Measurements from ENCODE around the gene LAPTM5. TPM values are rescaled to one million over a fixed set of nuclear protein-coding genes. Genes with fewer than 3 reads are reported as not detected.

LAPTM5 gene
- total and polyA plus RNA-seq, 3 experiments from 2014 or later, result 204 to 589 (median 206) TPM

DNA sequence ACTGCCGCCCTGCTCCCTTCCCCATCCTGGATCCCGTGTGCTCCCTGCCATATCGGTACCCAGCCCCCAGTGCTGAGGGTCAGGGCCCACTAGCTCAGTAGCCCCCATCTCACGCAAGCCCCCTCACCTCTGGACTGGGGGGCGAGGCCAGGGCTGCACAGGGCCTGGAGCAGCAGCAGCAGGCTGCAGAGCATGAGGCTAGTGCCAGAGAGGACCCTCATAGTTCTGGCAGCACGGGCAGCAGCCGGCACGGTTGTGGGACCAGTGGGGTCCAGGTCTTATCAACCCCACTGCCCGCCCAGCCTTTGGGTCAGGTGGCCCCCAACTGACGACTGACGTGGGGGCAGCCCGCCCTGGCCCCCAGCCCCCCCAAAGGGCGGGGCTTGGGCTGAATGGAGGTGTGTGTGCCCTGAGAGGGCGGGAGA is 34.2 kb downstream of the LAPTM5 start, which contains the start of gene MATN1:
Gene MATN1, minus strand, starts transcription at position 255 of the 425 bp plus-strand sequence. Its CDS starts 34 bp downstream, at position 221.
- peak within 1 kb of the TSS in 1 of 7 donors; percentile 61 for H3K4me3 Mint-ChIP-seq
- peaks cover 19 to 57% (median 28%) of the 10 kb centered on the region in 3 donors for H3K4me1 Mint-ChIP-seq
- Histone ChIP-seq H3K36me3 (ENCODE audit: insufficient read depth, low read length) (peaks cover 24% of the 10 kb centered on the region), H3K27ac (ENCODE audit: low read depth, low read length) (peak within 1 kb of the TSS; percentile 24), H3K4me1 (ENCODE audit: insufficient read depth, low read length) (peaks cover 26% of the 10 kb centered on the region), H3K4me3 (ENCODE audit: low read length) (no peak within 1 kb of the TSS), H3K27me3 (ENCODE audit: insufficient read depth, low read length, poor library complexity, severe bottlenecking) (no peaks in the 10 kb centered on the region), H3K9me3 (ENCODE audit: low read length) (no peaks in the 10 kb centered on the region)
- peak within 1 kb of the TSS in 4 of 8 donors; percentile 51 to 64 (median 58) for H3K27ac Mint-ChIP-seq
- ChIA-PET CTCF (interaction anchor here (19.6 kb wide), 1 partner anchor 59 kb away, joined by 525 read pairs; no protein-coding TSS in a partner anchor), POLR2A (interaction anchor here (0.6 to 2.1 kb wide), 2 partner anchors 20 to 56 kb away, joined by 4 to 7 read pairs; no protein-coding TSS in a partner anchor)
- H3K27me3 Mint-ChIP-seq, result no peaks in the 10 kb centered on the region
- DNase-seq, result no peak
- no peaks in the 10 kb centered on the region for H3K9me3 Mint-ChIP-seq
- peaks cover 0 to 53% (median 2%) of the 10 kb centered on the region in 3 donors for H3K36me3 Mint-ChIP-seq

DNA sequence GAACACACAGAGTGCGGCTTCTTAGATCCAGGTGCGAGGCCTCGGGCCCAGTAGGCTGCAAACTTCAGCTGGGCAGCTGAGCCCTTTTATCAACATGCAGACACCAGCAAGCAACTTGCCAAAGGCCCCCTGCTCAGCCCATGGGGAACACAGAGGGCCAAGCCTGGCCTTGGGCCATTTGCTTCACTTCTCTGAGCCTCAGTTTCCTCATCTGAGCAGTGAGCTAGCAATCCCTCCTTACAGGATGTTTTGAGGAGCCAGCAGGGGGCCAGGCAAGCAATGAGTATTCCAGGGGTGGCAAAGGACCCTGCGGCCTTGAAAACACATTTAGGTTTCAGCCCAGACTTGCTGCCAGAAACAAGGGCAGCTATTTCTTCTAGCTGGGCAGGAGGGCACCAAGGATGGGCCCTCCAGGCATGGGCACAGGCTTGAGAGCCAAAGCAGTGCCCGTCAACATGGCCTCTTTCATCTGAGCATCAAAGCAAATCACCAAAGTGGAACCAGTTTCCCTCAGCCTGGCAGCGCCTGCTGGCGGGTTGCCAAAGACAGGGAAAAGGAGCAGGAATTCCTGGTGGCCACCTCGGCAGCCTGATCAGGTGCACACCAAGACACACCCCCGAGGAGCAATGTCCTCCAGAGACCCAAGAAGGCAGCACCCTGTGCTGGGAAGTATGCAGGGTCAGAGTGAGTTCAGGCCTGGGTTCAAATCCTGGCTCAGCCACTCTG is 35.6 kb downstream of the LAPTM5 start:
- Mint-ChIP-seq H3K27me3 (no peaks in the 10 kb centered on the region), H3K4me3 (peak overlapping the region in 1 of 7 donors; percentile 37), H3K9me3 (no peaks in the 10 kb centered on the region), H3K27ac (peak overlapping the region in 3 of 8 donors; percentile 3 to 64 (median 9)), H3K36me3 (peaks cover 0 to 44% (median 0%) of the 10 kb centered on the region in 3 donors), H3K4me1 (peaks cover 24 to 62% (median 37%) of the 10 kb centered on the region in 3 donors)
- POLR2A ChIA-PET, result no interaction called here
- Histone ChIP-seq H3K27me3 (ENCODE audit: insufficient read depth, low read length, poor library complexity, severe bottlenecking) (no peaks in the 10 kb centered on the region), H3K27ac (ENCODE audit: low read depth, low read length) (peak overlapping the region; percentile 24), H3K4me3 (ENCODE audit: low read length) (no peak overlapping the region), H3K36me3 (ENCODE audit: insufficient read depth, low read length) (peaks cover 24% of the 10 kb centered on the region), H3K9me3 (ENCODE audit: low read length) (no peaks in the 10 kb centered on the region), H3K4me1 (ENCODE audit: insufficient read depth, low read length) (peaks cover 26% of the 10 kb centered on the region)
- no peak for DNase-seq
- CTCF ChIA-PET, result interaction anchor here (3.6 to 19.6 kb wide), 3 partner anchors 31 to 61 kb away, joined by 37 to 525 read pairs (median 76); partner anchors contain the start of gene LAPTM5

DNA sequence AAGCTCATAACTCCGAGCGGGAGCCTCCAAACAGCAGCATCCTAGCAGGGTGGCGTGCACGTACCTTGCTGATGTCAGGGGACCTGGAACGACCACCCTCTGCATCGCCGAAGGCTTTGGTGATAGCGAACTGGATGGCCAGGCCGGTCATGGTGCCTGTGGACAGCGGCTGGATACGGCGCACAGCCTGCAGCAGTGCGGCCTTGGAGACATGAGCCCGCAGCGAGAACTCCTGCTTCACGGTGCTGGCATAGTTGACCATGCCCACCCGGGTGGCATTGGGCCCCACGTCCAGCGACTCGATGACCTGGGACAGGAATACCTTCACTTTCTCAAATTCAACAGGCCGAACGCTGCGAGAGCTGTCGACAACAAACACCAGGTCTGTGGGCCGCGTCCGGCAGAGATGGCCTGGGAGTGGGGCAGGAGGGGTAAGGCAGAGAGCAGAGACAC is 36.2 kb downstream of the LAPTM5 start:
- no peaks in the 10 kb centered on the region for H3K9me3 ChIP-seq (ENCODE audit: low read length)
- ChIA-PET POLR2A (interaction anchor here (0.5 to 1.1 kb wide), 3 partner anchors 9 to 65 kb away, joined by 3 read pairs; no protein-coding TSS in a partner anchor), CTCF (interaction anchor here (3.4 to 19.6 kb wide), 5 partner anchors 23 to 80 kb away, joined by 21 to 525 read pairs (median 62); partner anchors contain the start of gene LAPTM5)
- no peaks in the 10 kb centered on the region for H3K27me3 ChIP-seq (ENCODE audit: insufficient read depth, low read length, poor library complexity, severe bottlenecking)
- Mint-ChIP-seq H3K27me3 (no peaks in the 10 kb centered on the region), H3K4me1 (peaks cover 24 to 62% (median 37%) of the 10 kb centered on the region in 3 donors), H3K4me3 (no peak overlapping the region), H3K36me3 (peaks cover 0 to 42% (median 0%) of the 10 kb centered on the region in 3 donors), H3K9me3 (no peaks in the 10 kb centered on the region), H3K27ac (peak overlapping the region in 1 of 8 donors; percentile 88)
- no peak overlapping the region for H3K27ac ChIP-seq (ENCODE audit: low read depth, low read length)
- DNase-seq, result no peak
- peaks cover 24% of the 10 kb centered on the region for H3K36me3 ChIP-seq (ENCODE audit: insufficient read depth, low read length)
- no peak overlapping the region for H3K4me3 ChIP-seq (ENCODE audit: low read length)
- H3K4me1 ChIP-seq (ENCODE audit: insufficient read depth, low read length), result peaks cover 26% of the 10 kb centered on the region

DNA sequence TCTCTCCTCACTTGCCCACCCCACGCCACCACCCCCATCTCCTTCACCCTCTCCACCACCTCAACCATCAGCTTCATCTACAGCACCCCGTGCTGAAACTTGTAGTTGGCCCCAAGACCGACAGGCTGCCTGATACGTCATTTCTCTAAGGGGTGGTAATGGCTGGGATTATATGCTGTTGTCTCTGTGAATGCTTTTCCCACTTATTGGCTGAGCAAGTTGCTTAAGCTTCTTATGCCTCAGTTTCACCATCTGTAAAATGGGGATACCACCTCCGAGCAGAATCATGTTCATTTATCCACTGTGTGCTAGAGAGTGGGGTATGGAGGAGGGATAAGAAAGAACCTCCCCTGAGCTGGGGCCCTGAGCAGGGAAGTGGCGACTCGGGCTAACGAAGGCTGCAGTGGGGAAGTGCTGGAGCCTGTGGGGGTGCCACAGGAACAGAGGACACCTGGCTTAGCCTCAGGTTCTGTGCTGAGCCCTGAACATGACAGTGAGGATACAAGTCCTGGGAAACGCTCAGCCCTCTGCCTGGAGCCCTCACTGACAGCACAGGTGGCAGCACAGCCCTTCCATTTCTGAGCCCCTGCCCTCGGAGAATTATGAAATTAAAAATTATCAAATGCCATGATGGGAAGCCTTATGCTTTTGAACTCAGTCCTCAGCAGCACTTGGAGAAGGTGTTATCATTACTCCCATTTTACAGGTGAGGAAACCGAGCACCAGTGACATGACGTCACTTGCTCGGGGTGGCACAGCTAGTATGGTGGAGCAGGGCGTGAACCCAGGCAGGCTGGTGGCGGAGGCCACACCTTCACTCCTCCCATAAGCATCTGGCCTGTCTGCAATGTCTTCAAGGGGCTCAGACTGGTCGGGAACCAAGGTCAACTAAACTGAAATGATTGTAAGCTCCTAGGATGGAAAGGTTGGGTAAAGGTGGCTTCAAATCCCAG is 37.0 kb downstream of the LAPTM5 start:
- no peaks in the 10 kb centered on the region for H3K27me3 Mint-ChIP-seq
- H3K4me1 Mint-ChIP-seq, result peaks cover 24 to 62% (median 37%) of the 10 kb centered on the region in 3 donors
- Histone ChIP-seq H3K4me3 (ENCODE audit: low read length) (no peak overlapping the region), H3K27me3 (ENCODE audit: insufficient read depth, low read length, poor library complexity, severe bottlenecking) (no peaks in the 10 kb centered on the region), H3K9me3 (ENCODE audit: low read length) (no peaks in the 10 kb centered on the region), H3K27ac (ENCODE audit: low read depth, low read length) (peak overlapping the region; percentile 100), H3K4me1 (ENCODE audit: insufficient read depth, low read length) (peaks cover 26% of the 10 kb centered on the region), H3K36me3 (ENCODE audit: insufficient read depth, low read length) (peaks cover 24% of the 10 kb centered on the region)
- ChIA-PET POLR2A (interaction anchor here (0.5 to 3.0 kb wide), 8 partner anchors 10 to 66 kb away, joined by 3 to 25 read pairs (median 8); partner anchors contain the start of gene LAPTM5), CTCF (interaction anchor here (0.8 to 19.6 kb wide), 13 partner anchors 7 to 213 kb away, joined by 3 to 525 read pairs (median 16); partner anchors contain the start of gene LAPTM5)
- peaks cover 0 to 3% (median 2%) of the 10 kb centered on the region in 5 donors for H3K9me3 Mint-ChIP-seq
- peak overlapping the region in 5 of 8 donors; percentile 55 to 88 (median 57) for H3K27ac Mint-ChIP-seq
- H3K36me3 Mint-ChIP-seq, result peaks cover 0 to 35% (median 0%) of the 10 kb centered on the region in 3 donors
- DNase-seq, result no peak
- H3K4me3 Mint-ChIP-seq, result peak overlapping the region in 6 of 7 donors; percentile 39 to 93 (median 66)

DNA sequence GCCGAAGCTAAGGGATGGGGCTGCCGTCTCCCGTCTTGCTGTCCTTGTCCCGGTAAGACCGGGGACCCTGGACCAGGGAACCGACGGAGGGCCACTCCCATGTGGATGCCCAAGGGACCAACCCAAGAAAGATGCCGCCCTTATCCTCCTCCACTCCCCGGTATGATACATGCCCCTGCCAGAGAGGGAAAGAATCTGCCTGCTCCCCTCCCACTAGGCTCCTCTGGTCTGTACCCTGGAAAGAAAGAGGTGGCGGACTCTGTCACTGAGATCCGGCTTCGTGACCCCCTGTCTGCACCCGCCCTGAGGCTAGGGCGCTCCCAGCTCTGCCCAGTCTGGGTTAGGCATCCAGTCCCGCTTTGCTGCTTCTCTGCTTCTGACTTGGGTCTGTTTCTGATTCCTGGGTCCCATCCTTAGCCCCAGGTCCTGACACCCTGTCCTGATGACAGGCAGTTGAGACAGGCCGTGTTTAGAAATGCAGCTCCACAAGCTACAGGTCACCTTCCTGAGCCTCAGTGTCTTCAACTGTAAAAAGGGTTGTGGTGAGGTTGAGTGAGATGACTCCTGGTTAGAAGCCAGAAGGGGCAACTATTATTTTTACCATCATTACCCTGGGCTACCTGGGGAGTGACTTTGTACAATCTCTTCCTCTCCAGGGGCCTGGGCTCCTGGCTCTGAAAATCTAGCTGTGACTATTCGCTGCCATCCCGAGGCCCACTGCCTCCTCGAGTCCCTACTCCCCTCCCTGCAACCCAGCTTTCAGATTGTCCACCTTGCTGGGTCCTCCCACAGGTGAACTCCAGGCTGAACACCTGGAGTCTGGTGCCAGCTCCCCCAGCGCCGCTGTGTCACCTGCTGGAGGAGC is 37.9 kb downstream of the LAPTM5 start:
- peak overlapping the region; percentile 100 for H3K27ac ChIP-seq (ENCODE audit: low read depth, low read length)
- peaks cover 0 to 26% (median 3%) of the 10 kb centered on the region in 3 donors for H3K36me3 Mint-ChIP-seq
- peaks cover 24 to 56% (median 31%) of the 10 kb centered on the region in 3 donors for H3K4me1 Mint-ChIP-seq
- H3K9me3 Mint-ChIP-seq, result peaks cover 0 to 7% (median 4%) of the 10 kb centered on the region in 5 donors
- ChIA-PET POLR2A (interaction anchor here (0.7 to 3.0 kb wide), 12 partner anchors 10 to 63 kb away, joined by 3 to 25 read pairs (median 10); partner anchors contain the start of gene LAPTM5), CTCF (interaction anchor here (0.7 to 19.6 kb wide), 20 partner anchors 8 to 214 kb away, joined by 3 to 525 read pairs (median 6); partner anchors contain the start of gene LAPTM5)
- no peaks in the 10 kb centered on the region for H3K27me3 Mint-ChIP-seq
- no peaks in the 10 kb centered on the region for H3K27me3 ChIP-seq (ENCODE audit: insufficient read depth, low read length, poor library complexity, severe bottlenecking)
- peaks cover 16% of the 10 kb centered on the region for H3K36me3 ChIP-seq (ENCODE audit: insufficient read depth, low read length)
- H3K9me3 ChIP-seq (ENCODE audit: low read length), result no peaks in the 10 kb centered on the region
- peak overlapping the region; percentile 88 to 99 (median 96) for H3K27ac Mint-ChIP-seq
- H3K4me1 ChIP-seq (ENCODE audit: insufficient read depth, low read length), result peaks cover 26% of the 10 kb centered on the region
- peak overlapping the region; percentile 88 for H3K4me3 ChIP-seq (ENCODE audit: low read length)
- peak overlapping the region; percentile 79 to 93 (median 89) for H3K4me3 Mint-ChIP-seq
- no peak for DNase-seq

DNA sequence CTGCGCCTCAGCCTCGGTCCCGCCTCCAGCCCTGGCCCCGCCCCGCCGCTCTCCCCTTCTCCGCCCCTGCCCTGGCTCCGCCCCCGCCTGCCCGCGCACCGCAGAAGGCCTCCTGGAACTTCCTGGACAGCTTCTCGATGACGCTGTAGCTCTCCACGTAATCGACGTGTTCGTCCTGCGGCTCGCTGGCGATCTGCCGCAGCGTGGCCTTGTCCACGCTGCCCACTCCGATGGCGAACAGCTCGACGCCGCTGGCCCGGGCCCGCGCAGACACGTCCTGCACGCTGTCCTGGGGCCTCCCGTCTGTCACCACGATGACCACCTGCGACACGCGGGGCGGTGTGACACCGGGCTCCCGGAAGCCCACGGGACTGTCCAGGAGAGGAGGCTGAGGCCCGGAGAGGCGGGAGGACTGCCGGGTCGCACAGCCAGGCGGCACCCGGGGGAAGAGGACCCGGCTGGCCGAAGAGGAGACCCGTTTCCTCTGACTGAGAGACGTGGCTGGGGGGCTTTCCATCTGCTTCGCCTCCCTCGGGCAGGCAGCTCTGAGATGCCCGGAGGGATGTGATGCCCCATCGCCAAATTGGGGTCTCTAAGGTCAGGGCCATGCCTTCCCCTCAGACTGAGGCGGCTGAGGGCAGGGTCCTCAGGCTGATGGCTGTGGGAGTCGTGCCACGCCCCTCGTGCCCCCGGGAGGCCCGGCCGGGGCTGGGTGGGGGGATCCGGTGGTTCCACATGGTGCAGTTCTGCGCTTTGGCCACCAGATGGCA is 38.8 kb downstream of the LAPTM5 start:
- H3K4me1 ChIP-seq (ENCODE audit: insufficient read depth, low read length), result peaks cover 26% of the 10 kb centered on the region
- H3K27ac ChIP-seq (ENCODE audit: low read depth, low read length), result peak overlapping the region; percentile 100
- peaks cover 16% of the 10 kb centered on the region for H3K36me3 ChIP-seq (ENCODE audit: insufficient read depth, low read length)
- Mint-ChIP-seq H3K9me3 (peaks cover 0 to 7% (median 4%) of the 10 kb centered on the region in 5 donors), H3K27ac (peak overlapping the region; percentile 88 to 99 (median 96)), H3K4me3 (peak overlapping the region; percentile 79 to 93 (median 89)), H3K4me1 (peaks cover 21 to 48% (median 27%) of the 10 kb centered on the region in 3 donors), H3K27me3 (no peaks in the 10 kb centered on the region), H3K36me3 (peaks cover 0 to 19% (median 6%) of the 10 kb centered on the region in 3 donors)
- no peaks in the 10 kb centered on the region for H3K9me3 ChIP-seq (ENCODE audit: low read length)
- ChIA-PET POLR2A (interaction anchor here (0.6 to 3.0 kb wide), 18 partner anchors 8 to 1487 kb away, joined by 3 to 25 read pairs (median 4); partner anchors contain the start of gene LAPTM5), CTCF (interaction anchor here (0.7 to 19.6 kb wide), 19 partner anchors 9 to 347 kb away, joined by 3 to 525 read pairs (median 6); partner anchors contain the start of genes LAPTM5 and PUM1)
- peak overlapping the region; percentile 88 for H3K4me3 ChIP-seq (ENCODE audit: low read length)
- peak; percentile 73 to 96 (median 89) for DNase-seq
- no peaks in the 10 kb centered on the region for H3K27me3 ChIP-seq (ENCODE audit: insufficient read depth, low read length, poor library complexity, severe bottlenecking)

Measured in CD8-positive, alpha-beta memory T cell (primary cell).